SK-N-SH (cell line): ENCODE data around the gene PDPK1.
"Not testable (repeated sequence)": the region's sequence is repeated elsewhere in the genome, so short reads cannot be mapped to it uniquely, and the experiment has no call there.

Source experiments
- CHD2 ChIP-seq: fragments of 150-350 bp; IDR thresholded peaks from 2 replicates; pipeline ENCODE4 v1.6.1; 2018; ENCODE audit warnings: low read length; ENCODE audit not compliant: partially characterized antibody
- POLR2AphosphoS5 ChIP-seq: IDR thresholded peaks from 2 replicates; pipeline ENCODE4 v1.6.1; 2012; ENCODE audit warnings: low read depth, low read length
- RFX5 ChIP-seq: IDR thresholded peaks from 2 replicates; pipeline ENCODE4 v1.6.1; 2012; ENCODE audit warnings: mild to moderate bottlenecking, improper control_type of control experiment, low read length
- SIN3A ChIP-seq: IDR thresholded peaks from 2 replicates; pipeline ENCODE4 v1.6.1; 2012; ENCODE audit warnings: low read depth, mild to moderate bottlenecking, low read length, moderate library complexity, borderline replicate concordance
- YY1 ChIP-seq: IDR thresholded peaks from 2 replicates; pipeline ENCODE4 v1.4.0; 2012; ENCODE audit warnings: low read depth, mild to moderate bottlenecking
- TF ChIP-seq, protein P1 (sequence below): fragments of 200-600 bp; sonication (generic); IDR thresholded peaks from 2 replicates; pipeline ENCODE4 v1.6.1; 2017; ENCODE audit warnings: antibody characterized with exemption, mild to moderate bottlenecking, moderate library complexity
- TF ChIP-seq, protein P2 (sequence below): IDR thresholded peaks from 2 replicates; pipeline ENCODE4; 2012

DNA sequence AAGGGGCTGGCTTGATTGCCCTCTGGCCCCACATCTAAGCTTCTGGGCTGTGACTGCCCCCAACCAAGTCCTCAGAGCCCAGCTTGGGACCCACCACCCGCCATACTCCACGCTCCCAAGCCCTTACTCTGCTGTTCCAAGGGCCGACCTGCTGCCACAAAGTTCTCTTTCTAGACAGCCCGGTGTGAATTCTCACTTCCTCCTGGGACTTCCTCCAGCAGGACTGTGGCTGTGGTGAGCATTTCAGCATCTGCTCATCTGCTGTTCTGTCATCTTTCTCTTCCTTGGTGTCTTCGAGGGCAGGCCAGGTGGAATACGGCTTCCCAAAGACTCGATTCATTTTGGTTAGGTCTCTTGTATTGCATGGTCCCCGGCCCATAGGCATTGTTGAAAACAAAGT, 69.0 kb downstream of the PDPK1 start:
- TF ChIP-seq CHD2, POLR2AphosphoS5, RFX5, YY1, SIN3A: not testable (repeated sequence)
- TF ChIP-seq, protein P1, sequence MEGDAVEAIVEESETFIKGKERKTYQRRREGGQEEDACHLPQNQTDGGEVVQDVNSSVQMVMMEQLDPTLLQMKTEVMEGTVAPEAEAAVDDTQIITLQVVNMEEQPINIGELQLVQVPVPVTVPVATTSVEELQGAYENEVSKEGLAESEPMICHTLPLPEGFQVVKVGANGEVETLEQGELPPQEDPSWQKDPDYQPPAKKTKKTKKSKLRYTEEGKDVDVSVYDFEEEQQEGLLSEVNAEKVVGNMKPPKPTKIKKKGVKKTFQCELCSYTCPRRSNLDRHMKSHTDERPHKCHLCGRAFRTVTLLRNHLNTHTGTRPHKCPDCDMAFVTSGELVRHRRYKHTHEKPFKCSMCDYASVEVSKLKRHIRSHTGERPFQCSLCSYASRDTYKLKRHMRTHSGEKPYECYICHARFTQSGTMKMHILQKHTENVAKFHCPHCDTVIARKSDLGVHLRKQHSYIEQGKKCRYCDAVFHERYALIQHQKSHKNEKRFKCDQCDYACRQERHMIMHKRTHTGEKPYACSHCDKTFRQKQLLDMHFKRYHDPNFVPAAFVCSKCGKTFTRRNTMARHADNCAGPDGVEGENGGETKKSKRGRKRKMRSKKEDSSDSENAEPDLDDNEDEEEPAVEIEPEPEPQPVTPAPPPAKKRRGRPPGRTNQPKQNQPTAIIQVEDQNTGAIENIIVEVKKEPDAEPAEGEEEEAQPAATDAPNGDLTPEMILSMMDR, result not testable (repeated sequence)
- TF ChIP-seq, protein P2, sequence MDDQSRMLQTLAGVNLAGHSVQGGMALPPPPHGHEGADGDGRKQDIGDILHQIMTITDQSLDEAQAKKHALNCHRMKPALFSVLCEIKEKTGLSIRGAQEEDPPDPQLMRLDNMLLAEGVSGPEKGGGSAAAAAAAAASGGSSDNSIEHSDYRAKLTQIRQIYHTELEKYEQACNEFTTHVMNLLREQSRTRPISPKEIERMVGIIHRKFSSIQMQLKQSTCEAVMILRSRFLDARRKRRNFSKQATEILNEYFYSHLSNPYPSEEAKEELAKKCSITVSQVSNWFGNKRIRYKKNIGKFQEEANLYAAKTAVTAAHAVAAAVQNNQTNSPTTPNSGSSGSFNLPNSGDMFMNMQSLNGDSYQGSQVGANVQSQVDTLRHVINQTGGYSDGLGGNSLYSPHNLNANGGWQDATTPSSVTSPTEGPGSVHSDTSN, result not testable (repeated sequence)
